MCF 10A (cell line): ENCODE results near the gene SHH. TPM values are rescaled to one million over a fixed set of nuclear protein-coding genes. Genes with fewer than 3 reads are reported as not detected.

ENCODE experiments used
- BruUV-seq: library from RNA; stranded (reverse); fragments of 400-500 nt; replicated peaks from 2 replicates; lab custom pipeline; 2021; lab: Mats Ljungman, UMichigan
- CTCF ChIA-PET: fragments of 300-600 bp; sonication (Branson Sonifier 250); formaldehyde crosslinking; extraction: SDS; loops from one replicate; lab custom pipeline; 2021; ENCODE audit warnings: antibody characterized with exemption, inconsistent platforms; lab: Yijun Ruan, JAX
- POLR2A ChIA-PET: fragments of 300-600, 350-650 bp; sonication (Branson Sonifier 250); formaldehyde crosslinking; extraction: SDS; loops from one replicate; lab custom pipeline; 2020; ENCODE audit warnings: antibody characterized with exemption, inconsistent platforms; lab: Yijun Ruan, JAX
- DNase-seq: peaks from one replicate; pipeline ENCODE4 v3.0.0-alpha.2; 2018; ENCODE audit not compliant: unreplicated experiment
- H3K27ac Mint-ChIP-seq: one replicate; pipeline ENCODE4 v1.8.0; 2022; ENCODE audit warnings: mild to moderate bottlenecking, low read depth, mixed read lengths; ENCODE audit not compliant: unreplicated experiment
- H3K27me3 Mint-ChIP-seq: one replicate; pipeline ENCODE4 v1.8.0; 2022; ENCODE audit warnings: mixed read lengths; ENCODE audit not compliant: insufficient read depth, unreplicated experiment
- H3K36me3 Mint-ChIP-seq: one replicate; pipeline ENCODE4 v1.8.0; 2022; ENCODE audit warnings: mild to moderate bottlenecking, moderate library complexity, mixed read lengths; ENCODE audit not compliant: insufficient read depth, unreplicated experiment
- H3K4me1 Mint-ChIP-seq: one replicate; pipeline ENCODE4 v1.8.0; 2022; ENCODE audit warnings: mixed read lengths; ENCODE audit not compliant: insufficient read depth, unreplicated experiment
- H3K4me3 Mint-ChIP-seq: one replicate; pipeline ENCODE4 v1.8.0; 2022; ENCODE audit warnings: mild to moderate bottlenecking, moderate library complexity, mixed read lengths; ENCODE audit not compliant: unreplicated experiment
- H3K9me3 Mint-ChIP-seq: one replicate; pipeline ENCODE4 v1.8.0; 2022; ENCODE audit warnings: mixed read lengths; ENCODE audit not compliant: unreplicated experiment
- CTCF ChIP-seq: fragments of 200-600 bp; IDR thresholded peaks from one replicate; pipeline ENCODE4 v1.8.0; 2022; ENCODE audit warnings: antibody characterized with exemption, mild to moderate bottlenecking; ENCODE audit not compliant: unreplicated experiment
- intact Hi-C: fragments of 100-400 bp; cut with micrococcal nuclease; formaldehyde crosslinking; loops from 2 replicates; pipeline ENCODE4 v1.14.1; 2022
- total RNA-seq: library from RNA; stranded (reverse); gene quantifications from 2 replicates; pipeline ENCODE4 v1.2.3, GENCODE V29; 2022

SHH gene
- total RNA-seq, 1 experiment from 2014 or later, result not detected

GRCh38 chr7:155848691-155849669 lies 36.7 kb upstream of the SHH start:
- Mint-ChIP-seq H3K27me3 (no peaks in the 10 kb centered on the region), H3K9me3 (no peaks in the 10 kb centered on the region), H3K36me3 (no peaks in the 10 kb centered on the region), H3K27ac (no peak overlapping the region), H3K4me1 (no peaks in the 10 kb centered on the region), H3K4me3 (no peak overlapping the region)
- intact Hi-C loops, result no loop called here
- CTCF ChIA-PET, result interaction anchor here (0.6 kb wide), 1 partner anchor 10 kb away, joined by 3 read pairs; no protein-coding TSS in a partner anchor
- POLR2A ChIA-PET, result no interaction called here
- no peak for DNase-seq
- BruUV-seq, result no TSS peak
- no peak for TF ChIP-seq CTCF

GRCh38 chr7:155847821-155848435 lies 35.7 kb upstream of the SHH start:
- no TSS peak for BruUV-seq
- Mint-ChIP-seq H3K9me3 (no peaks in the 10 kb centered on the region), H3K4me3 (no peak overlapping the region), H3K27ac (no peak overlapping the region), H3K4me1 (no peaks in the 10 kb centered on the region), H3K27me3 (no peaks in the 10 kb centered on the region), H3K36me3 (no peaks in the 10 kb centered on the region)
- DNase-seq, result no peak
- no peak for TF ChIP-seq CTCF
- POLR2A ChIA-PET, result no interaction called here
- CTCF ChIA-PET, result no interaction called here
- intact Hi-C loops, result no loop called here

- H3K4me3 Mint-ChIP-seq, result no peak overlapping the region
- BruUV-seq, result no TSS peak
- TF ChIP-seq CTCF, result no peak
- no peaks in the 10 kb centered on the region for H3K9me3 Mint-ChIP-seq
- H3K36me3 Mint-ChIP-seq, result no peaks in the 10 kb centered on the region
- intact Hi-C loops, result no loop called here
- POLR2A ChIA-PET, result no interaction called here
- H3K27me3 Mint-ChIP-seq, result no peaks in the 10 kb centered on the region
- H3K27ac Mint-ChIP-seq, result no peak overlapping the region
- no peaks in the 10 kb centered on the region for H3K4me1 Mint-ChIP-seq
- DNase-seq, result no peak
- CTCF ChIA-PET, result no interaction called here
Observed at GRCh38 chr7:155846936-155847335, 34.7 kb upstream of the SHH start.

- no peak for DNase-seq
- no peaks in the 10 kb centered on the region for H3K9me3 Mint-ChIP-seq
- peaks cover 4% of the 10 kb centered on the region for H3K27me3 Mint-ChIP-seq
- H3K4me1 Mint-ChIP-seq, result no peaks in the 10 kb centered on the region
- intact Hi-C loops, result no loop called here
- BruUV-seq, result no TSS peak
- POLR2A ChIA-PET, result interaction anchor here (0.7 kb wide), 1 partner anchor 920 kb away, joined by 4 read pairs; no protein-coding TSS in a partner anchor
- no peak overlapping the region for H3K4me3 Mint-ChIP-seq
- H3K27ac Mint-ChIP-seq, result no peak overlapping the region
- no peak for TF ChIP-seq CTCF
- no peaks in the 10 kb centered on the region for H3K36me3 Mint-ChIP-seq
- CTCF ChIA-PET, result no interaction called here
Observed at GRCh38 chr7:155846156-155846555, 33.9 kb upstream of the SHH start.
